ENCODE data around the gene PPP1R13B. TPM values are rescaled to one million over a fixed set of nuclear protein-coding genes. Genes with fewer than 3 reads are reported as not detected.

The PPP1R13B gene
- total and polyA plus RNA-seq, 2 experiments from 2014 or later: 2.0 to 8.5 TPM

DNA sequence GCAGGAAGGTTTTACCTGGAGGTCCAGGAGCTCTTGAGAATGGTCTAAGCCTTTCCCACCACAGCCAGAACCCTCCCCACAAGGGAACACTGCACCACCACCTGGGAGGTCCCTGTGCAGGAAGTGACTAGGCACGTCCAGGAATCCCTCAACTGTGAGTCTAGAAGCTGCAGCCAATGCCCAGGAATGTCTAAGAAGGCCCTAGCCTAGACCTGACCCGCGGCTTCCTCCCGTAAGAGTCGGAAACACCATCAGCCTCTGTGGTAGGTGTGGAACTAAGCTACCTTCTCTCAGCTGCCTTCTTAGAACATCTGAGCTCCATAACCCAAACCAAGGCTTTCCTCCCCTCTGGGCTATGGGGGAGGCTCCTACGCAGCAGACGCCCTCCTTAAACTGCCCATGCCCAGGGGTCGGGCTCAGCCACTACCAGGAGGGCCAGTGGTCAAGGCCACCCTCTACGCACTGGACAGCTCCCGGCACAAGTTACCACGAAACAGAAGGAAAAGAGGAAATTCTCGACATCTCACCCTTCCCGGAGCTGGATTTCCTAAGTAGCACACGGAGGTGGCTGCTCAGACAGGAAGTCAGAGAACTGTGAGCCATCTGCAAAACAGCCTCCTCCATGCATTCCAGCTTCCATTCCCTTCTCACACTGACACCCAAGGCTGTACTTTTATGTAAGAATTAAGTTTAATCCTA is 106.2 kb downstream of the PPP1R13B start:
- H3K36me3 ChIP-seq (ENCODE audit: insufficient read depth): no peaks in the 10 kb centered on the region
- no peaks in the 10 kb centered on the region for H3F3A ChIP-seq (replicated peaks; ENCODE audit: low read depth)
- no peak for TF ChIP-seq ZNF114 (CRISPR knock-in tag; IDR thresholded peaks at IDR 0.05)
- no peak for TF ChIP-seq POLR2AphosphoS5 (IDR thresholded peaks at IDR 0.05; ENCODE audit: low read depth)
- TF ChIP-seq CREB1 (CRISPR knock-in tag; IDR thresholded peaks at IDR 0.05; ENCODE audit: low read depth): no peak
- TF ChIP-seq, protein P1, sequence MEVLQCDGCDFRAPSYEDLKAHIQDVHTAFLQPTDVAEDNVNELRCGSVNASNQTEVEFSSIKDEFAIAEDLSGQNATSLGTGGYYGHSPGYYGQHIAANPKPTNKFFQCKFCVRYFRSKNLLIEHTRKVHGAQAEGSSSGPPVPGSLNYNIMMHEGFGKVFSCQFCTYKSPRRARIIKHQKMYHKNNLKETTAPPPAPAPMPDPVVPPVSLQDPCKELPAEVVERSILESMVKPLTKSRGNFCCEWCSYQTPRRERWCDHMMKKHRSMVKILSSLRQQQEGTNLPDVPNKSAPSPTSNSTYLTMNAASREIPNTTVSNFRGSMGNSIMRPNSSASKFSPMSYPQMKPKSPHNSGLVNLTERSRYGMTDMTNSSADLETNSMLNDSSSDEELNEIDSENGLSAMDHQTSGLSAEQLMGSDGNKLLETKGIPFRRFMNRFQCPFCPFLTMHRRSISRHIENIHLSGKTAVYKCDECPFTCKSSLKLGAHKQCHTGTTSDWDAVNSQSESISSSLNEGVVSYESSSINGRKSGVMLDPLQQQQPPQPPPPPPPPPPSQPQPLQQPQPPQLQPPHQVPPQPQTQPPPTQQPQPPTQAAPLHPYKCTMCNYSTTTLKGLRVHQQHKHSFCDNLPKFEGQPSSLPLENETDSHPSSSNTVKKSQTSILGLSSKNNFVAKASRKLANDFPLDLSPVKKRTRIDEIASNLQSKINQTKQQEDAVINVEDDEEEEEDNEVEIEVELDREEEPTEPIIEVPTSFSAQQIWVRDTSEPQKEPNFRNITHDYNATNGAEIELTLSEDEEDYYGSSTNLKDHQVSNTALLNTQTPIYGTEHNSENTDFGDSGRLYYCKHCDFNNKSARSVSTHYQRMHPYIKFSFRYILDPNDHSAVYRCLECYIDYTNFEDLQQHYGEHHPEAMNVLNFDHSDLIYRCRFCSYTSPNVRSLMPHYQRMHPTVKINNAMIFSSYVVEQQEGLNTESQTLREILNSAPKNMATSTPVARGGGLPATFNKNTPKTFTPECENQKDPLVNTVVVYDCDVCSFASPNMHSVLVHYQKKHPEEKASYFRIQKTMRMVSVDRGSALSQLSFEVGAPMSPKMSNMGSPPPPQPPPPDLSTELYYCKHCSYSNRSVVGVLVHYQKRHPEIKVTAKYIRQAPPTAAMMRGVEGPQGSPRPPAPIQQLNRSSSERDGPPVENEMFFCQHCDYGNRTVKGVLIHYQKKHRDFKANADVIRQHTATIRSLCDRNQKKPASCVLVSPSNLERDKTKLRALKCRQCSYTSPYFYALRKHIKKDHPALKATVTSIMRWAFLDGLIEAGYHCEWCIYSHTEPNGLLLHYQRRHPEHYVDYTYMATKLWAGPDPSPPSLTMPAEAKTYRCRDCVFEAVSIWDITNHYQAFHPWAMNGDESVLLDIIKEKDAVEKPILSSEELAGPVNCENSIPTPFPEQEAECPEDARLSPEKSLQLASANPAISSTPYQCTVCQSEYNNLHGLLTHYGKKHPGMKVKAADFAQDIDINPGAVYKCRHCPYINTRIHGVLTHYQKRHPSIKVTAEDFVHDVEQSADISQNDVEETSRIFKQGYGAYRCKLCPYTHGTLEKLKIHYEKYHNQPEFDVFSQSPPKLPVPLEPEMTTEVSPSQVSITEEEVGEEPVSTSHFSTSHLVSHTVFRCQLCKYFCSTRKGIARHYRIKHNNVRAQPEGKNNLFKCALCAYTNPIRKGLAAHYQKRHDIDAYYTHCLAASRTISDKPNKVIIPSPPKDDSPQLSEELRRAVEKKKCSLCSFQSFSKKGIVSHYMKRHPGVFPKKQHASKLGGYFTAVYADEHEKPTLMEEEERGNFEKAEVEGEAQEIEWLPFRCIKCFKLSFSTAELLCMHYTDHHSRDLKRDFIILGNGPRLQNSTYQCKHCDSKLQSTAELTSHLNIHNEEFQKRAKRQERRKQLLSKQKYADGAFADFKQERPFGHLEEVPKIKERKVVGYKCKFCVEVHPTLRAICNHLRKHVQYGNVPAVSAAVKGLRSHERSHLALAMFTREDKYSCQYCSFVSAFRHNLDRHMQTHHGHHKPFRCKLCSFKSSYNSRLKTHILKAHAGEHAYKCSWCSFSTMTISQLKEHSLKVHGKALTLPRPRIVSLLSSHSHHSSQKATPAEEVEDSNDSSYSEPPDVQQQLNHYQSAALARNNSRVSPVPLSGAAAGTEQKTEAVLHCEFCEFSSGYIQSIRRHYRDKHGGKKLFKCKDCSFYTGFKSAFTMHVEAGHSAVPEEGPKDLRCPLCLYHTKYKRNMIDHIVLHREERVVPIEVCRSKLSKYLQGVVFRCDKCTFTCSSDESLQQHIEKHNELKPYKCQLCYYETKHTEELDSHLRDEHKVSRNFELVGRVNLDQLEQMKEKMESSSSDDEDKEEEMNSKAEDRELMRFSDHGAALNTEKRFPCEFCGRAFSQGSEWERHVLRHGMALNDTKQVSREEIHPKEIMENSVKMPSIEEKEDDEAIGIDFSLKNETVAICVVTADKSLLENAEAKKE (CRISPR knock-in tag; IDR thresholded peaks at IDR 0.05): no peak
- TF ChIP-seq STAT1 (IDR thresholded peaks at IDR 0.05; ENCODE audit: unreplicated experiment): no peak
- no peak for TF ChIP-seq NANOG (IDR thresholded peaks at IDR 0.05; ENCODE audit: borderline replicate concordance)
- TF ChIP-seq, protein P2, sequence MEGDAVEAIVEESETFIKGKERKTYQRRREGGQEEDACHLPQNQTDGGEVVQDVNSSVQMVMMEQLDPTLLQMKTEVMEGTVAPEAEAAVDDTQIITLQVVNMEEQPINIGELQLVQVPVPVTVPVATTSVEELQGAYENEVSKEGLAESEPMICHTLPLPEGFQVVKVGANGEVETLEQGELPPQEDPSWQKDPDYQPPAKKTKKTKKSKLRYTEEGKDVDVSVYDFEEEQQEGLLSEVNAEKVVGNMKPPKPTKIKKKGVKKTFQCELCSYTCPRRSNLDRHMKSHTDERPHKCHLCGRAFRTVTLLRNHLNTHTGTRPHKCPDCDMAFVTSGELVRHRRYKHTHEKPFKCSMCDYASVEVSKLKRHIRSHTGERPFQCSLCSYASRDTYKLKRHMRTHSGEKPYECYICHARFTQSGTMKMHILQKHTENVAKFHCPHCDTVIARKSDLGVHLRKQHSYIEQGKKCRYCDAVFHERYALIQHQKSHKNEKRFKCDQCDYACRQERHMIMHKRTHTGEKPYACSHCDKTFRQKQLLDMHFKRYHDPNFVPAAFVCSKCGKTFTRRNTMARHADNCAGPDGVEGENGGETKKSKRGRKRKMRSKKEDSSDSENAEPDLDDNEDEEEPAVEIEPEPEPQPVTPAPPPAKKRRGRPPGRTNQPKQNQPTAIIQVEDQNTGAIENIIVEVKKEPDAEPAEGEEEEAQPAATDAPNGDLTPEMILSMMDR (conservative IDR thresholded peaks at IDR 0.05; ENCODE audit: low read depth in 2 of 2): no peak
- TF ChIP-seq, protein P3, sequence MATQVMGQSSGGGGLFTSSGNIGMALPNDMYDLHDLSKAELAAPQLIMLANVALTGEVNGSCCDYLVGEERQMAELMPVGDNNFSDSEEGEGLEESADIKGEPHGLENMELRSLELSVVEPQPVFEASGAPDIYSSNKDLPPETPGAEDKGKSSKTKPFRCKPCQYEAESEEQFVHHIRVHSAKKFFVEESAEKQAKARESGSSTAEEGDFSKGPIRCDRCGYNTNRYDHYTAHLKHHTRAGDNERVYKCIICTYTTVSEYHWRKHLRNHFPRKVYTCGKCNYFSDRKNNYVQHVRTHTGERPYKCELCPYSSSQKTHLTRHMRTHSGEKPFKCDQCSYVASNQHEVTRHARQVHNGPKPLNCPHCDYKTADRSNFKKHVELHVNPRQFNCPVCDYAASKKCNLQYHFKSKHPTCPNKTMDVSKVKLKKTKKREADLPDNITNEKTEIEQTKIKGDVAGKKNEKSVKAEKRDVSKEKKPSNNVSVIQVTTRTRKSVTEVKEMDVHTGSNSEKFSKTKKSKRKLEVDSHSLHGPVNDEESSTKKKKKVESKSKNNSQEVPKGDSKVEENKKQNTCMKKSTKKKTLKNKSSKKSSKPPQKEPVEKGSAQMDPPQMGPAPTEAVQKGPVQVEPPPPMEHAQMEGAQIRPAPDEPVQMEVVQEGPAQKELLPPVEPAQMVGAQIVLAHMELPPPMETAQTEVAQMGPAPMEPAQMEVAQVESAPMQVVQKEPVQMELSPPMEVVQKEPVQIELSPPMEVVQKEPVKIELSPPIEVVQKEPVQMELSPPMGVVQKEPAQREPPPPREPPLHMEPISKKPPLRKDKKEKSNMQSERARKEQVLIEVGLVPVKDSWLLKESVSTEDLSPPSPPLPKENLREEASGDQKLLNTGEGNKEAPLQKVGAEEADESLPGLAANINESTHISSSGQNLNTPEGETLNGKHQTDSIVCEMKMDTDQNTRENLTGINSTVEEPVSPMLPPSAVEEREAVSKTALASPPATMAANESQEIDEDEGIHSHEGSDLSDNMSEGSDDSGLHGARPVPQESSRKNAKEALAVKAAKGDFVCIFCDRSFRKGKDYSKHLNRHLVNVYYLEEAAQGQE (IDR thresholded peaks at IDR 0.05; ENCODE audit: unreplicated experiment): no peak
- TF ChIP-seq JUNB (IDR thresholded peaks at IDR 0.05; ENCODE audit: unreplicated experiment): no peak
- TF ChIP-seq EZH2 (IDR thresholded peaks at IDR 0.05; ENCODE audit: low read depth, unreplicated experiment): no peak
- no peak for TF ChIP-seq EZH2phosphoT487 (IDR thresholded peaks at IDR 0.05; ENCODE audit: unreplicated experiment)
- TF ChIP-seq ZNF331 (CRISPR knock-in tag; IDR thresholded peaks at IDR 0.05; ENCODE audit: low read depth): no peak
- TF ChIP-seq, protein P4, sequence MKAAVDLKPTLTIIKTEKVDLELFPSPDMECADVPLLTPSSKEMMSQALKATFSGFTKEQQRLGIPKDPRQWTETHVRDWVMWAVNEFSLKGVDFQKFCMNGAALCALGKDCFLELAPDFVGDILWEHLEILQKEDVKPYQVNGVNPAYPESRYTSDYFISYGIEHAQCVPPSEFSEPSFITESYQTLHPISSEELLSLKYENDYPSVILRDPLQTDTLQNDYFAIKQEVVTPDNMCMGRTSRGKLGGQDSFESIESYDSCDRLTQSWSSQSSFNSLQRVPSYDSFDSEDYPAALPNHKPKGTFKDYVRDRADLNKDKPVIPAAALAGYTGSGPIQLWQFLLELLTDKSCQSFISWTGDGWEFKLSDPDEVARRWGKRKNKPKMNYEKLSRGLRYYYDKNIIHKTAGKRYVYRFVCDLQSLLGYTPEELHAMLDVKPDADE (IDR thresholded peaks at IDR 0.05): no peak
- H3K79me2 ChIP-seq (replicated peaks; ENCODE audit: insufficient read depth): no peaks in the 10 kb centered on the region
- H3K27me3 ChIP-seq (ENCODE audit: insufficient read depth): no peaks in the 10 kb centered on the region
- H3K27ac Mint-ChIP-seq: no peak overlapping the region
- H3K4me2 ChIP-seq: no peak overlapping the region
- H3K4me1 Mint-ChIP-seq: peaks cover 36% of the 10 kb centered on the region
- peaks cover 17% of the 10 kb centered on the region for H3K36me3 Mint-ChIP-seq (ENCODE audit: low read depth)
- H3K4me3 Mint-ChIP-seq: no peak overlapping the region
- no peaks in the 10 kb centered on the region for H4K20me1 ChIP-seq (replicated peaks; ENCODE audit: insufficient read depth)
- no peak overlapping the region for H3K27ac ChIP-seq (ENCODE audit: low read depth)
- ATAC-seq (no peak), DNase-seq (ENCODE audit: low spot score) (no peak)
- no peaks in the 10 kb centered on the region for H3K4me1 ChIP-seq (ENCODE audit: insufficient read depth)
- no peaks in the 10 kb centered on the region for H3K9me2 ChIP-seq (ENCODE audit: insufficient read depth)
- no peaks in the 10 kb centered on the region for H3K9me3 Mint-ChIP-seq
- no peak overlapping the region for H2AFZ ChIP-seq
- peaks cover 16% of the 10 kb centered on the region for H3K27me3 Mint-ChIP-seq (ENCODE audit: insufficient read depth, low read depth, poor library complexity)
- no peak overlapping the region for H3K4me3 ChIP-seq

Measured in GM23338 (cell line).